ENCODE data around the gene OXLD1. TPM values are rescaled to one million over a fixed set of nuclear protein-coding genes. Genes with fewer than 3 reads are reported as not detected.

OXLD1 gene
- total RNA-seq, 2 experiments from 2014 or later, result 29.4 to 45.3 TPM

DNA sequence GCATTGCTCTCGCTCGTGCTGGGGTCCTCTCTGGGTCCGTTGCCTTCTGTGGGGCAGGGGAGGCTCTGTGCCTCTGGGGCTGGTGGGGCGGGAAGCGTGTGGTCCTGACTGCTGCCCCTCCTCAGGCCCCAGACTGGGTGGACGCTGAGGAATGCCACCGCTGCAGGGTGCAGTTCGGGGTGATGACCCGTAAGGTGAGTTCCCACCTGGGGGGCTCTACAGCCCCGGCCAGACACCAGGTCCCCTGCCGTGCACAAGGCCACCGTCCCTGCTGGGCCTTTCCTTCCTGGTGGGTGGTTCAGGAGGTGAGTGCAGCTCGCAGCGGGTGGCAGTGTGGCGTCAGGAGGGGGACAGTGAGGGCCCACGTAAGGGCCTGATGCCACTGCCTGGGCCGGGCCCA is 24.1 kb upstream of the OXLD1 start:
- Mint-ChIP-seq H3K36me3 (ENCODE audit: low read depth) (peaks cover 47% of the 10 kb centered on the region), H3K4me3 (no peak overlapping the region), H3K4me1 (peaks cover 12% of the 10 kb centered on the region), H3K27ac (no peak overlapping the region), H3K27me3 (no peaks in the 10 kb centered on the region), H3K9me3 (ENCODE audit: low read depth) (no peaks in the 10 kb centered on the region)
- intact Hi-C loops (cut with DNase I, micrococcal nuclease), result no loop called here
- DNase-seq, result no peak
- ATAC-seq, result no peak
- ChIA-PET POLR2A (interaction anchor here (0.5 kb wide), 1 partner anchor 1431 kb away, joined by 4 read pairs; no protein-coding TSS in a partner anchor), CTCF (no interaction called here)

DNA sequence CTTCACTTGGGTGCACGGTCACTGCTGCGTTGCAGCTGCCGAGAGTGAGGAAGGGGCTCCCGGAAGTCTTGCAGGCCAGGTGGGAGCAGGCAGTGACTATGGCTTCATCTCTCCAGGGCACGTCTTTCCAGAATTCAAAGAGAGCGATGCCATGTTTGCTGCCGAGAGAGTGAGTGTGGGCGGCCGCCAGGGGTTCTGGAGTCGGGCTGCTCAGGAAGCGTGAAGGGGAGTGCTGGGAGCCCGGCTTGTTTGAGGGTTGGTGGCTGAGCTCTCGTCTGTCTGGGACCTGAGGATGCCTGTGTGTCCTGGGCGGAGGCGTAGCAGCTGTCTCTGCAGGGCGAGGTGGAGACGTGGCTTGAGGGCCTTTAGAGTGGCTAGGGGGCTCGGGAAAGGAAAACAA is 23.7 kb upstream of the OXLD1 start:
- ChIA-PET POLR2A (interaction anchor here (0.5 kb wide), 1 partner anchor 1430 kb away, joined by 4 read pairs; no protein-coding TSS in a partner anchor), CTCF (no interaction called here)
- Mint-ChIP-seq H3K4me1 (peaks cover 17% of the 10 kb centered on the region), H3K9me3 (ENCODE audit: low read depth) (no peaks in the 10 kb centered on the region), H3K27me3 (no peaks in the 10 kb centered on the region), H3K4me3 (no peak overlapping the region), H3K36me3 (ENCODE audit: low read depth) (peaks cover 51% of the 10 kb centered on the region), H3K27ac (no peak overlapping the region)
- DNase-seq (no peak), ATAC-seq (no peak)
- intact Hi-C loops (cut with DNase I, micrococcal nuclease), result no loop called here

DNA sequence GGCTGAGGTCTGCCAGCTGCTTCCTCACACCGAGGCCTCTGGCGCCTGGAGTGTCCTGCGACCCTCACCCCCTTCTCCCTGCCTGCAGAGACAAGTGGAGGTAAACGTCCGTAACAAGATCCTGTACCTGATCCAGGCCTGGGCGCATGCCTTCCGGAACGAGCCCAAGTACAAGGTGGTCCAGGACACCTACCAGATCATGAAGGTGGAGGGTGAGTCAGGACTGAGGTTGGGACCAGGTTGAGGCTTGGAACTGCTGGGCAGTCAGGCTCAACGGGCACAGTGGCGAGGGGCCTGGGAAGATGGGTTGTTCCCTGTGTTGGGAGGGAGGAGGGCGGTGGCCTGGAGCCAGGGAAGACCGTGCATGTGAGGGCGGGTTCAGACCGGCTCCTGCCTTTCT is 22.2 kb upstream of the OXLD1 start:
- POLR2A ChIA-PET, result no interaction called here
- no peak overlapping the region for H3K4me3 Mint-ChIP-seq
- CTCF ChIA-PET, result no interaction called here
- H3K4me1 Mint-ChIP-seq, result peaks cover 25% of the 10 kb centered on the region
- peaks cover 58% of the 10 kb centered on the region for H3K36me3 Mint-ChIP-seq (ENCODE audit: low read depth)
- DNase-seq, result no peak
- no peak for ATAC-seq
- intact Hi-C loops (cut with DNase I, micrococcal nuclease), result no loop called here
- H3K9me3 Mint-ChIP-seq (ENCODE audit: low read depth), result no peaks in the 10 kb centered on the region
- no peaks in the 10 kb centered on the region for H3K27me3 Mint-ChIP-seq
- H3K27ac Mint-ChIP-seq, result no peak overlapping the region

DNA sequence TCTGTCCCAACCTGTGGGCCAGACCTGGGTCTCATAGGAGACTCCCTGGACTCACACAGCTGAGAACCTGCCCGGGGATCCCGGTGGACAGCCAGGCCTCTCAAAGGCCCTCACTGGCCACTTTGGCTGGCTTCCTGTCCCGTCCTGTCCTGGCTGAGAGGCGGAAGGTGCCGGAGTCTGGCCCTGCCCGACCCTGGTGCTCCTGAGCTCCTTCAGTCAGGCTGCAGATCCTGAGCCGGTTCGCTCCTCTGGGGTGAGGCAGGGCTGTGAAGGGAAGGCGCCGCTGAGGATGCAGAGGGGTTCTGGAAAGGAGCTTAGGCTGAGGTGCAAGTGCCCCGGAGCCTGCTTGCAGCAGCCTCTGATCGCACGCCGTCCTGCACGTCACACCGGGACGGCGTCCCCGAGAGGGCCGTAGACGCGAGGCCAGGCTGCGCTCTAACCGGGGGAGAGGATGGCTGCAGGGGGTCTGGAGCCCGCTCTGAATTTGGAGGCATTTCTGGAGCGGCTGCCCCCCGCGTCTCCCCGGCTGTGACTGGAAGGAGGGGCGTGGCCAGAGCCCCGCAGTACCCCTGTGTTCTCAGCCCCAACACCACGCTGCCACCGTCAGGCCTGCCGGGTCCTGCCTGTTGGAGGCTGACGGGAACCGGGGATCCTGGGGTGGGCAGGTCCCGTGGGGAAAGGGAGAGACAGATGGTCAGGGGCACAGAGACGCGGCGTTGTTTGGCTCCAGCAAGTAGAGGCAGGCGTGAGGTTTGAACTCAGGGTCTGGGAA is 21.6 kb upstream of the OXLD1 start:
- H3K9me3 Mint-ChIP-seq (ENCODE audit: low read depth), result no peaks in the 10 kb centered on the region
- DNase-seq (no peak), ATAC-seq (no peak)
- no peak overlapping the region for H3K4me3 Mint-ChIP-seq
- no peak overlapping the region for H3K27ac Mint-ChIP-seq
- intact Hi-C loops (cut with DNase I, micrococcal nuclease), result no loop called here
- ChIA-PET POLR2A (no interaction called here), CTCF (no interaction called here)
- no peaks in the 10 kb centered on the region for H3K27me3 Mint-ChIP-seq
- peaks cover 58% of the 10 kb centered on the region for H3K36me3 Mint-ChIP-seq (ENCODE audit: low read depth)
- peaks cover 25% of the 10 kb centered on the region for H3K4me1 Mint-ChIP-seq

DNA sequence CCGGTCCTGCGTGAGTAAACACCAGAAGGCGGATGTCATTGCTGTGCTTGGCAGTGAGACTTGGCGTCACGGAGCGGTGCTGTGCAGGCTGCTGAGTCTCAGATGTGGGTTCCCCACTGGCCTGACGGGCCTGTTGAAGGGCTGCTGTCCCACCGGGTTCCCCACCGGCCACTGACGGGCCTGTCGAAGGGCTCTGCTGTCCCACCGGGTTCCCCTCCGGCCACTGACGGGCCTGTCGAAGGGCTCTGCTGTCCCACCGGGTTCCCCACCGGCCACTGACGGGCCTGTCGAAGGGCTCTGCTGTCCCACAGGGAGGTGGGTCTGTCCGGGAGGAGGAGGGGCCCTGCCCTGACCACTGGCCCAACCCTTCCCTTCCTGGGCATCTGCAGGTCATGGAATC is 20.2 kb upstream of the OXLD1 start:
- no peaks in the 10 kb centered on the region for H3K27me3 Mint-ChIP-seq
- ChIA-PET CTCF (no interaction called here), POLR2A (no interaction called here)
- no peak overlapping the region for H3K4me3 Mint-ChIP-seq
- no peaks in the 10 kb centered on the region for H3K9me3 Mint-ChIP-seq (ENCODE audit: low read depth)
- peaks cover 62% of the 10 kb centered on the region for H3K36me3 Mint-ChIP-seq (ENCODE audit: low read depth)
- no peak for ATAC-seq
- DNase-seq, result no peak
- no peak overlapping the region for H3K27ac Mint-ChIP-seq
- intact Hi-C loops (cut with DNase I, micrococcal nuclease), result no loop called here
- peaks cover 31% of the 10 kb centered on the region for H3K4me1 Mint-ChIP-seq

DNA sequence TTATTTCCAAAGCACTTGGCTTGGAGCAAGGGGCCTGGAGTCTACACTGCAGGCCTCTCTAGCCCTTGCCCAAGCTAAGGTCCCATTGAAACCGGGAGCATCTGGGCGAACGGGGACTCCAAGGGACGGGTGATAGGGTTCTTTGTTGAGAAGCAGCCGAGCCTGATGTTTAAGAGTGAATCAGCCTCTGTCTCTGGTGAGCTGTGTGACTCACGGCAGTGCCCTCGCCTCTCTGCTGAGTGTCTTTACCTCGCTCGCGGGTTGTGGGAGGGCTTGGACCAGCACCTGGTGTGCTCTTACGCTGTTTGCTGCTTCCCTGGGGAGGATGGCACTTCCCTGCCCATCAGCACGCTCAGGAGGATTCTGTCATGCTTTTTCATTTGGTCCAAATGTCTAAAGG is 18.7 kb upstream of the OXLD1 start:
- Mint-ChIP-seq H3K4me3 (peak overlapping the region; percentile 87), H3K27me3 (no peaks in the 10 kb centered on the region), H3K27ac (peak overlapping the region; percentile 83), H3K36me3 (ENCODE audit: low read depth) (peaks cover 60% of the 10 kb centered on the region), H3K4me1 (peaks cover 31% of the 10 kb centered on the region), H3K9me3 (ENCODE audit: low read depth) (no peaks in the 10 kb centered on the region)
- ChIA-PET POLR2A (interaction anchor here (0.6 to 4.0 kb wide), 5 partner anchors 17 to 273 kb away, joined by 3 to 24 read pairs (median 4); partner anchors contain the start of gene MRPL12), CTCF (interaction anchor here (0.6 to 0.8 kb wide), 3 partner anchors 20 to 360 kb away, joined by 3 read pairs; no protein-coding TSS in a partner anchor)
- peak; percentile 49 for ATAC-seq
- intact Hi-C loops (cut with DNase I, micrococcal nuclease), result no loop called here
- peak; percentile 82 for DNase-seq

DNA sequence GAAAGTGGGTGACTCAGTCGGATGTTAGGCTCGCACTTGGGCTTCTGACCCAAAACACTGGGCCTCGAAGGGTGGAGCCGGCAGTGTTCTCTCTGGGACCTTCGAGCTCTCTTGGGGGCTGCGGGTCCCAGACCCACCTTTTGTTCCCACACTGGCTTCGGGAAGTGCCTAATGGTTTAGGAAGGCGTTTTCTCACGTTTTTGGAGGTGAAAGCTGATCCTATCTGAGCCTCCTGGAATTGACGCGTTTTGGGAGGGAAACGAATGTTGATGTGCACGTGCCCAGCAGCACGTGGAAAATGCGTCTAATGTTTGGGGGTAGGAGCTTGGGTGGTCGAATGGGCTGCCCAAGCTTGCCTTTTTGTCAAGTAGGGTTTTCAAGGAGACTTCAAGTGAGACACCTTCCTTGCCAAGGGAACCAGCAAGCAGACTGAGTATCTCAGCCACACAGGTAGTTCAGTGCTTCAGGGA is 18.1 kb upstream of the OXLD1 start:
- Mint-ChIP-seq H3K27ac (peak overlapping the region; percentile 83), H3K4me1 (peaks cover 31% of the 10 kb centered on the region), H3K27me3 (no peaks in the 10 kb centered on the region), H3K9me3 (ENCODE audit: low read depth) (no peaks in the 10 kb centered on the region), H3K4me3 (peak overlapping the region; percentile 87), H3K36me3 (ENCODE audit: low read depth) (peaks cover 53% of the 10 kb centered on the region)
- ChIA-PET CTCF (interaction anchor here (0.6 to 1.0 kb wide), 4 partner anchors 10 to 360 kb away, joined by 3 read pairs; no protein-coding TSS in a partner anchor), POLR2A (interaction anchor here (0.9 to 4.0 kb wide), 3 partner anchors 18 to 27 kb away, joined by 4 to 24 read pairs (median 7); partner anchors contain the start of genes CCDC137, MRPL12 and OXLD1)
- ATAC-seq (no peak), DNase-seq (peak; percentile 55)
- intact Hi-C loops (cut with DNase I, micrococcal nuclease), result loop anchor here (1.0 to 5.0 kb wide), 3 partner anchors 19 to 445 kb away; partner anchors contain the start of genes ACTG1 (in 1 of the 2), MRPL12 (in 1 of the 2), NDUFAF8 (in 1 of the 2) and TEPSIN (in 1 of the 2)

DNA sequence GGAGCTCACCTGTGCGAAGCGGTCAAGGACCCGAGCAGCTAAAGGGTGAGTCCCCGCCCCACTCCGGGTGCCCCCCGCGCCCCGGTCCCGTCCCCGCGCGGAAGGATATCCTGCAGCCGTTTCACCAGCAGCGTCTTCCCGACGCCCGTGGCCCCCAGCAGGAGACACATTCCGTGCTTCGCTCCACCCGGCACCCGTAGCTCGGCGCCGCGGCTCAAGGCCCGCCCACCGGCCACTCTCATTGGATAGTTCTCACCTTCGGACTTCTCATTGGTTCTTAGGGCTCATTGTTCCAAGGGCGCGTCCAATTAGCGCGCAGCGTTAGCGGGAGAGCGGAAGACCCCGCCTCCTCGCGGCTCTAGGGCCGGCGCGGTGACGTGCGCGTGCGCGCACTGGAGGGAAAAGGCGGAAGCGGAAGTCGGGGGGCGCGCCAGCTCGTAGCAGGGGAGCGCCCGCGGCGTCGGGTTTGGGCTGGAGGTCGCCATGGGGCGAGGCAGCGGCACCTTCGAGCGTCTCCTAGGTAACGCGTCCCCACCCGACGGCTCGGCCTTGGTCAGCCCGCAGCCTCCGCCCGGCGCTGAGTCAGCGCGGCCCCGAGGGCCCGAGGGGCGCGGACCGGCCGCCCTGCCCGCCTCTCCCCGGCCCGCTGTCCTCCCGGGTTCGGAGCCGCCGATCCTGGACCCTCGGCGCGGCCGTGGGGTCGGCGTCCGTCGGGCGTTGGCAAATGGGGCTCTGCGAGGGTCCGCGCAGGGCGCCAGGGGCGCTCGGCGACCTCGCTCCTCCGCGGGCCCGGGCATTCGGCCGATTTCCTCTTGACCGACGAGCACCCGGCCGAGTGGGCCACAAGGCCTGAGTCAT is 17.4 kb upstream of the OXLD1 start, which contains the start of the genes ARL16 and HGS:
Gene ARL16, minus strand, starts transcription at position 214 of the 858 bp plus-strand sequence. Its CDS starts 44 bp downstream, at position 170.
Gene HGS, plus strand, starts transcription at position 428 of the 858 bp plus-strand sequence. Its CDS starts 56 bp downstream, at position 484.
- POLR2A ChIA-PET, result interaction anchor here (0.6 to 4.0 kb wide), 5 partner anchors 8 to 48 kb away, joined by 3 to 24 read pairs (median 3); partner anchors contain the start of genes CCDC137, MRPL12 and OXLD1
- DNase-seq, result peak; percentile 98
- H3K9me3 Mint-ChIP-seq (ENCODE audit: low read depth), result no peaks in the 10 kb centered on the region
- CTCF ChIA-PET, result interaction anchor here (1.0 to 1.5 kb wide), 4 partner anchors 10 to 25 kb away, joined by 3 to 5 read pairs (median 4); partner anchors contain the start of gene MRPL12
- ATAC-seq, result peak; percentile 98
- intact Hi-C loops (cut with DNase I, micrococcal nuclease), result loop anchor here (1.0 to 5.0 kb wide), 12 partner anchors 15 to 445 kb away; partner anchors contain the start of genes MRPL12 (in 2 of the 2), ACTG1 (in 1 of the 2), ASPSCR1 (in 1 of the 2) and CCDC137 (in 1 of the 2)
- peaks cover 31% of the 10 kb centered on the region for H3K4me1 Mint-ChIP-seq
- peak within 1 kb of the TSS; percentile 83 for H3K27ac Mint-ChIP-seq
- peak within 1 kb of the TSS; percentile 87 for H3K4me3 Mint-ChIP-seq
- H3K36me3 Mint-ChIP-seq (ENCODE audit: low read depth), result peaks cover 47% of the 10 kb centered on the region
- no peaks in the 10 kb centered on the region for H3K27me3 Mint-ChIP-seq

DNA sequence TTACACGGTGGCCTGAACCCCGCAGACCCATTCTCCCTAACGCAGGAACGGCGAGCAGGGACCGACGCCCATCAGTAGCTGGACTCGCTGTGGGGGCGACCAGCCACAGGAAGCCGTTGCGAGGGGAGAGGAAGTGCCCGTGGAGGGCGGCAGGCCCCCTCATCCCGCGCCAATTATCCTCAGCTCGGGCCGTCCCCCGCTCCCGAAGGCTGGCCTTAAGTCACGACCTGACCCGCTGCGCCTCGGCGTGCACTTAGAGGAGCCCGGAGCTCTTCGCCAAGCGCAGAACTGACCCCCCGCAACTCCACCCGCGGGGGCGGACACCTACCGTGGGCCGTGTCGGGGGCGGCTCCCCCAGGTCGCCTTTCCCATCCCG is 16.8 kb upstream of the OXLD1 start:
- Mint-ChIP-seq H3K27me3 (no peaks in the 10 kb centered on the region), H3K36me3 (ENCODE audit: low read depth) (peaks cover 43% of the 10 kb centered on the region), H3K4me3 (peak overlapping the region; percentile 87), H3K27ac (peak overlapping the region; percentile 78), H3K9me3 (ENCODE audit: low read depth) (no peaks in the 10 kb centered on the region), H3K4me1 (peaks cover 28% of the 10 kb centered on the region)
- POLR2A ChIA-PET, result interaction anchor here (1.1 to 4.0 kb wide), 3 partner anchors 16 to 47 kb away, joined by 3 to 24 read pairs (median 7); partner anchors contain the start of genes CCDC137, MRPL12 and OXLD1
- DNase-seq, result no peak
- no peak for ATAC-seq
- intact Hi-C loops (cut with DNase I, micrococcal nuclease), result loop anchor here (1.0 to 5.0 kb wide), 11 partner anchors 14 to 340 kb away; partner anchors contain the start of genes ACTG1 (in 1 of the 2), ASPSCR1 (in 1 of the 2), CCDC137 (in 1 of the 2) and CENPX (in 1 of the 2)
- CTCF ChIA-PET, result interaction anchor here (0.6 to 1.5 kb wide), 5 partner anchors 11 to 773 kb away, joined by 3 to 5 read pairs (median 4); partner anchors contain the start of gene MRPL12

DNA sequence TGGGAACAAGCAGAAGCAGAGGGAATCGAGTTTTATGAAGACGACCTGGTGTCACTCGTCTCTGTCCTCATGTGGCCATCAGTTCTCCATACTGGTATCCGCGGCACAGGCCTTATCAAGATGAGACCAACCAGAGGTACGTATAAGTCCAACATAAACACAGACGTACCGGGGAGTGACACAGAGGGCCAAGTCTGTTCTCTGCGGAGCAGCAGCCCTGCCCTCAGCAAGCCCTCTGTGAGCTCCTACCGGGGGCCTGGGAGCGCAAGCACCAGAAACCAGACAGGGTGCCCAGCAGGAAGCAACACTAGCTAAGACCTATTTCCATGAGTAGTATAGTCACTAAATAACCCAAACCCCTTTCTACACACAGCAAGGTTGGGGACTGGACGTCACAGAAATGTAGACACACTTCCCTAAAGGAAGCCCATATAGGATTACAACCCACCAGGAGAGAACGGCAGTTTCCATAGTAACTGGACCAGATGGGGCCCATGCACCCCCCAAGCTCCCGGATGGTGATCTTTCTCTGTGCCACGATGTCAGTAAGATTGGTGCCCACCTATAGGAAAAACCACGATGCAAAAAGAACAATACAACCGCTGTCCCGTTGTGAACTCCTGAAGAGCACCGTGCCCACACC is 16.3 kb upstream of the OXLD1 start:
- Mint-ChIP-seq H3K27ac (peak overlapping the region; percentile 78), H3K36me3 (ENCODE audit: low read depth) (peaks cover 41% of the 10 kb centered on the region), H3K4me1 (peaks cover 28% of the 10 kb centered on the region), H3K9me3 (ENCODE audit: low read depth) (no peaks in the 10 kb centered on the region), H3K27me3 (no peaks in the 10 kb centered on the region), H3K4me3 (peak overlapping the region; percentile 87)
- ChIA-PET CTCF (interaction anchor here (0.6 to 1.5 kb wide), 4 partner anchors 20 to 773 kb away, joined by 3 to 4 read pairs (median 4); no protein-coding TSS in a partner anchor), POLR2A (interaction anchor here (4.0 kb wide), 1 partner anchor 20 kb away, joined by 24 read pairs; the partner anchor contains the start of gene MRPL12)
- intact Hi-C loops (cut with DNase I, micrococcal nuclease), result loop anchor here (1.0 to 5.0 kb wide), 11 partner anchors 14 to 340 kb away; partner anchors contain the start of genes ACTG1 (in 1 of the 2), ASPSCR1 (in 1 of the 2), CCDC137 (in 1 of the 2) and CENPX (in 1 of the 2)
- ATAC-seq (no peak), DNase-seq (no peak)
